ENCODE data around the gene TXNDC11.

The TXNDC11 gene

GRCh38 chr16:11726008-11726407 lies 16.6 kb downstream of the TXNDC11 start:
- FAIRE-seq = no peak
- no peak for DNase-seq (ENCODE audit: extremely low spot score, insufficient read length, low read depth)

DNA sequence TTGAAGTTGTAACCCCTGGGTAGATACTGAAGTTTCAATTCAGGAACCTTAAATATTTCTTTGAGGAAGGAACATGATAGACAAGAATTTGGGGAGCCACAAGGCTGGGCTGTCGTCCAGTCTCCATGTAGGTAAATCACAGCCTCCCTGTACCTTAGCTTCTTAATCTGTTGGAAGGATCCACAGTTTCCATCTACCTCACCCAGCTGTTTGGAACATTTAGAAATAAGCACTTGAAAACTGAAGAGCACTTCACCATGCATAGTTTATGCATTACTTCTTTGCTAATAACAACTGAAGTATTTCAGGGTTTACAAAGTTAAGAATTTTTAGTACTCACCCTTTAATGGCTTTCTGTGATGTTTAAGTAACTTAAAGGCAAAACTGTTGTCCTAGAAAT lies 17.2 kb downstream of the TXNDC11 start:
- DNase-seq (ENCODE audit: extremely low spot score, insufficient read length, low read depth) = no peak
- no peak for FAIRE-seq

DNA sequence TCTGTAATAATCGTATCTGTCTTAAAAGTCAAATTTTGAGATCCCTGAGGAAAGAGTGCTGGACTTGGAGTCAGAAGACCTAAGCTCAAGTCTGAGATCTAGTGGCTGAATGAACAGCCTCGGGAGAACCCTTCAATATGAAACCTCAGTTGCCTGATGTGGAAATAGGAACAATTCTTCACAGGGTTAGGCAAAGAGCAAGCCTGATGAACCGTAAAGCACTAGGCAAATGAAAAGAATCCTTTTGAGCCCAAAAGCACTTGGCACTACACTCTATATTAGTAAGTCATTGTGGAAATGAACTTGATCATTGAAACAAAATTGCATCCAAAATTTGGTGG lies 20.2 kb downstream of the TXNDC11 start:
- no peak for DNase-seq (ENCODE audit: extremely low spot score, insufficient read length, low read depth)
- no peak for FAIRE-seq

DNA sequence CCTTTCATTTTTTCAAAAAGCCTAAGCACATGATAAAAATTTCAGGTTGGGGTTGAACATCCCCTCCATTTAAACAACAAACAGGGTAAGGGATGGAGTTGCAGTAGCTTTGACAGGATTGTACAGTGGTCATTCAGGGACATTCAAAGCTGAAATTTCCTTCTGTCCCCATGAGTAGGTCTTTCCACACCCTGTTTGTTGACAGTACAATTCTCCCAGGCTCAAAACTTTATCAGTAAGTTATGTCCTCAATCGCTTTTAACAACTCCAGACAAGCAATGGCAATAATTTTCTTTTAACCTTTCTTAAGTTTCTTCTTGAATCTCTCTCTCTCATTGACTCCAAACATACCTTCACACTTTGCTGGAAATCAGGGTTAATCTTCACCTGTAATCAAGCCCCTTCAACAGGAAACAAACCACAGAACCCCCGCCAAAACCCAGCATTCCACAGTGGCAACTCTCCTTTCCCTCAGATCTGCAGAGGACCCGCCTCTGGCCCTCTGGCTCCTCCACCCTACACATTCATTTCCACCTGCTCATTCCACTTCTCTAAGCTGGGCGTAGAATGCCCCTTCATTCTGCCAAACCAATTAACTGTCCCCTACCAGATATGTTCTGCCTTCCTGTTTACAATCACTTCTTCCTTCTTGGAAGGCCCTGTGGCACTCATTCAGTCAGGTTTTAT lies 20.7 kb downstream of the TXNDC11 start:
- DNase-seq (ENCODE audit: extremely low spot score, insufficient read length, low read depth) (no peak), FAIRE-seq (no peak)

DNA sequence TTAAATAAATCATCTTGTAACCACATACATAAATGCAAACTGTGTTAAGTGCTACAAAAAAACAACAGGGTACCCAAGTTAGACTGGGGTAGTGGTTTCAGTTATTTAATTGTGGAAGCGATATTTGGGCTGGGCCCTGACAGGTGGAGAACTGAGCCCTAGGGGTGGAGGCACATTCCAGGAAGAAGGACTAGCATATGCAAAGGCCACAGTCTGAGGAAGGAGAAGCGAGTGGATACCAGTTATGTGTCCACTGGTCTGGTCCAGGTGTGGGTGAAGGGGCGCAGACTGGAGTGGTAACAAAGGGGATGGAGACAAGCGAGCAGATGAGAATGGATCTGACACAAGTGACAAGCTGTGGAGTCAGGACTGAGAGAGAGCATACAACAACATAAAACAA lies 22.9 kb downstream of the TXNDC11 start:
- FAIRE-seq (no peak), DNase-seq (ENCODE audit: extremely low spot score, insufficient read length, low read depth) (no peak)

GRCh38 chr16:11719171-11719570 lies 23.5 kb downstream of the TXNDC11 start:
- no peak for FAIRE-seq
- no peak for DNase-seq (ENCODE audit: extremely low spot score, insufficient read length, low read depth)

DNA sequence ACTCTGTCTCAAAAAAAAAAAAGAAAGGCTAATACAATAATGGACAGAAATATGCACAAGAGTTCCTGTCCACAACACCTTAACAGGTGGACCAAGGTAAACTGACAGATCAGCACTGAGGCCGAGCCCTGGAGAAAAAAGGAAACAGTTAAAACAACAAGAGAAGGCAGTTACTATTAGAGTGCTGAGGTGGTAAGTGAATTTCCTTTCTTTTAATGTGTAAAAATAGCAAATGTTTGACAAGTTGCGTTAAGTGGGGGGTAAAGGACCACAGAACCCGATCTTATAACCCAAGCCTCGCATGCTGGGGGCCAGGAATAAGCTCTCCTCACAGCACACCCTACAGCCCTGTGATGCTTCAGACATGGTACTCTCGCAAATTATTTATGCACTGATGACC lies 24.8 kb downstream of the TXNDC11 start:
- DNase-seq (ENCODE audit: extremely low spot score, insufficient read length, low read depth) (no peak), FAIRE-seq (no peak)

DNA sequence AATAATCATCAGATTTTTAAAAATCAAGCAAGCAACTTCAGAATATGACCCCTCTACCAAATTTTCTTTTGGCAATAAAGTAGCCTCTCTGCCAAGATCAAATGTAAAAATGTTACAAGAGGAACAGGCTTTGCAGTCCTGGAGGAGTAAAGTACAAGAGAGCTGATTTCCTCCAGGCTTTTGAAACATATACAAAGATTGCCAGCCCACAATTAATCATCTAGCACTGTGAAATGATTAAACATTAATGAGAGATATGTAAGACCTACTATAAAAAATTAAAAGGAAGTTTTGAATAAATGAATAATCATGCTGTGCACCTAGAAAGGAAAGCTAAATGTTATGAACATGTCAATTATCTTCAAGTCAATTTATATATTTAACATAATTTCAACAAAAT lies 26.3 kb downstream of the TXNDC11 start:
- DNase-seq (ENCODE audit: extremely low spot score, insufficient read length, low read depth) = no peak
- FAIRE-seq = no peak

DNA sequence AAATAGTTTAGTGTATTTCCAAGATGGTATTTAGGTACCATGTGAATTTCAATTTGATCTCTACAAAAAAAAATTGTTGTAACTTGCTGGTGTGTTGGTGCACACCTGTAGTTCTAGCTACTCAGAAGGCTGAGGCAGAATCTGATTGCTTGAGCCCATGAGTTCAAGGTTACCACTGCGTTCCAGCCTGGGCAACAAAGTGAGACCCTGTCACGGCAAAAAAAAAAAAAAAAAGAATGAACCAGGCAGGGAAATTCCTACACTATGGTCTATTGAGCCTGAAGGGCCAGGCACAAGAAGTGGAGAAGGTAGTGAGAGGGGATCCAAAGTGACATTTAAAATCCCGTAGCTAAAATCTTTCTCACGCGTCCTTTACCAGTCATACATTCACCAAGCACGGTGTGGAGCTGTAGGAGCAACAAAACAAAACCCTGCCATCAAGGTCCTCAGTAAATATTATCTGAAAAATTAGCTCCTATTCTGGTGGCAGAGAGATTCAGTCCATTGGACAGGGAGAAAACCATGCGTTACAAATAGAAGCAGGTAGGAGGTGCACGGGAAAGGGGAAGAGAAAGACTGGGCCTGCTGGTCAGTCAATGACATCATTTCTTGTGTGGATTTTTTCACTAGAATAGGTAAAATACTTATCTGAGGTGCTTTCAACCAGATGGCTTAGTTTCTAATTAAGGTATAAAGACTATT lies 27.3 kb downstream of the TXNDC11 start:
- FAIRE-seq (peak; percentile 45), DNase-seq (ENCODE audit: extremely low spot score, insufficient read length, low read depth) (no peak)

DNA sequence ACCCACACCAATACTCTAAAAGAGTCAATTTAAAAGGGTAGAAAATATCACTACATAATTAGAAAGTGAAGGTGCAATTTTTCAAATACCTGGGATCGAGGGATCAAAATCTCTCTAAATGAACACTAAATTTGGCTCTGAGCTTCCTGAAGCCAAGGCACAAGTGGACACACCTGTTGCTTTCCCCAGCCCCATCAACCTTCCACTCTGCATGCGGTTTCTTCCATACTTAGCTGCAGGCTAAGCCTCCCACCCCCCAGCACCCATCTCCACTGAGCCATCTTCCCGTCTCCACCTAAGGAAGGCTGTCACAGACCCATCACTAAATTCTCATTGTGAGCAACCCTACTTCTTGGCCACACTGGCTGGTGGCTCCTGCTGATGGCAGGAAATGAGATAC lies 30.5 kb downstream of the TXNDC11 start:
- FAIRE-seq = no peak

DNA sequence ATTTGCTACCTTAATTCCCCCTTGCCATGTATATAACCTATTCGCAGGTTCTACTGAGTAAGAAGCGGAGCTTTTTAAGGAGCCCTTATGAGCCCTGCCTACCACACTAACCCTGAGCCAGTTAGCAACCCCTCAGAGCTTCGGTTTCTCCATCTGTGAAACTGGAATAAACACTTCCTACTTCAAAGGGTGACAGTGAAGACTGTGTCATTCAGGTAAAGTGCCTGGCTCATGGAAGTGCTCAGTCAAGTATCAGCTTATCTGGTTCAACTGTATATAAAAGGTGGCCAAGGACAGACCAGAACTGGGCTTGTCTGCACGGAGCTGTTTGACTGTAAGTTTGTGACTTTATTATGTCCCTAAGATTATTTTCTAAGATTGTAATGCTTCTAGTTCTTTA lies 31.0 kb downstream of the TXNDC11 start:
- DNase-seq (ENCODE audit: extremely low spot score, insufficient read length, low read depth) (no peak), FAIRE-seq (no peak)

More for the DNA sequence above, 30.5 kb downstream of the TXNDC11 start:
- no peak for DNase-seq (ENCODE audit: extremely low spot score, insufficient read length, low read depth)

DNA sequence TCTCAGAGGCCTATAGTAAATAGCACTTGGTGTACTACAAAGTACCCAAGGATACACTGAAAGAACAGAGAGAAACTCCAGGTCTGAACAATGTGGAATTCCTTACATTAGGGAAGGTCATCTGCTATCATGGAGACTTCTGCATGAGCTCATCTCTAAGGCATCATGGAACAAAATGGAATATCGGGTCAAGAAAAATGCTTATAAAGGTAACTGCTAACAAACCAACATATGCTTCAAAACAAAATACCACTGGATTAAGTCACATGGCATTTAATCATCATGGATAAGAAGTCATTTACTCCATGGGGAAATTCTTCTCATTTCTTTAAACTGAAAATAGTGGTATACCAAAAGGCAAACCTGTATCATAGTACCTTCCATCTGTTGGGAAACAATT lies 34.2 kb downstream of the TXNDC11 start:
- no peak for DNase-seq (ENCODE audit: extremely low spot score, insufficient read length, low read depth)
- FAIRE-seq = no peak

DNA sequence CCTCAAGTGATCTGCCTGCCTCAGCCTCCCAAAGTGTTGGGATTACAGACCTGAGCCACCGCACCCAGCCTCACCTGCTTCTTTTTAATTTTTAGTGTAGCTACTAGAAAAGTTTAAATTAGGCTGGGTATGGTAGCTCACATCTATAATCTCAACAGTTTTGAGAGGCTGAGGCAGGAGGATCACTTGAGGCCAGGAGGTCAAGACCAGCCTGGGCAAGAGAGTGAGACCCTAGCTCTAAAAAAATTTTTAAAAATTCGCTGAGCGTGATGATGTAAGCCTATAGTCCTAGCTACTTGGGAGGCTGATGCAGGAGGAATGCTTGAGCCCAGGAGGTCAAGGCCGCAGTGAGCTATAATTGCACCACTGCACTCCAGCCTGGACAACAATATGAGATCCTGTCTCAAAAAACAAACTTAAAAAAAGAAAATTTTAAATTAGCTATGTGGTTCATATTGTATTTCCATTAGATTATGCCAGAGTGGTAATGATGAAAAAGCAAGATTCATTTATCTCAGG lies 34.9 kb downstream of the TXNDC11 start:
- no peak for DNase-seq (ENCODE audit: extremely low spot score, insufficient read length, low read depth)
- no peak for FAIRE-seq

GRCh38 chr16:11706180-11706742 lies 36.4 kb downstream of the TXNDC11 start:
- peak; percentile 81 for FAIRE-seq
- no peak for DNase-seq (ENCODE audit: extremely low spot score, insufficient read length, low read depth)

GRCh38 chr16:11705311-11706025 lies 37.2 kb downstream of the TXNDC11 start:
- FAIRE-seq (no peak), DNase-seq (ENCODE audit: extremely low spot score, insufficient read length, low read depth) (no peak)

- no peak for FAIRE-seq
Measured at GRCh38 chr16:11700264-11701029, 42.2 kb downstream of the TXNDC11 start.

GRCh38 chr16:11699234-11699894 lies 43.3 kb downstream of the TXNDC11 start:
- FAIRE-seq (no peak), DNase-seq (ENCODE audit: extremely low spot score, insufficient read length, low read depth) (no peak)

More at GRCh38 chr16:11700264-11701029, 42.2 kb downstream of the TXNDC11 start:
- DNase-seq (ENCODE audit: extremely low spot score, insufficient read length, low read depth) = no peak

GRCh38 chr16:11698271-11698689 lies 44.4 kb downstream of the TXNDC11 start:
- FAIRE-seq = no peak
- DNase-seq (ENCODE audit: extremely low spot score, insufficient read length, low read depth) = no peak

- DNase-seq (ENCODE audit: extremely low spot score, insufficient read length, low read depth) (no peak), FAIRE-seq (no peak)
Measured at GRCh38 chr16:11697319-11697718, 45.3 kb downstream of the TXNDC11 start.
